HEK293 (cell line): Measurements from ENCODE around the gene POC1B.

Experiments
- CTCF ChIA-PET: fragments of 350-600 bp; formaldehyde crosslinking; extraction: SDS; loops from one replicate; lab custom pipeline; 2021; ENCODE audit warnings: antibody characterized with exemption; lab: Yijun Ruan, JAX
- POLR2A ChIA-PET: fragments of 300-600 bp; formaldehyde crosslinking; extraction: SDS; loops from one replicate; lab custom pipeline; 2020; ENCODE audit warnings: antibody characterized with exemption, inconsistent platforms; lab: Yijun Ruan, JAX
- H3K27ac ChIP-seq: fragments of 200-500 bp; sonication (Bioruptor generic); 2 replicates; pipeline ENCODE4 v1.5.1; 2014; ENCODE audit warnings: low read depth, low read length, control low read depth, inconsistent platforms; ENCODE audit errors: extremely low read depth
- H3K36me3 ChIP-seq, 2 experiments: fragments of 200-500 bp in 1 of 2; sonication (Bioruptor generic) in 1 of 2; 1 replicate in 1 of 2; 2 replicates in 1 of 2; pipeline ENCODE4 v1.5.1; 2014 to 2017; ENCODE audit warnings: inconsistent platforms in 2 of 2, low read length in 2 of 2; ENCODE audit not compliant: control insufficient read depth in 2 of 2, insufficient read depth in 1 of 2
- H3K4me1 ChIP-seq: fragments of 200-500 bp; sonication (Bioruptor generic); 2 replicates; pipeline ENCODE4 v1.5.1; 2014; ENCODE audit warnings: mild to moderate bottlenecking, low read length, inconsistent platforms; ENCODE audit not compliant: control insufficient read depth, insufficient read depth
- H3K4me3 ChIP-seq: 2 replicates; pipeline ENCODE4 v1.5.1; 2011; ENCODE audit warnings: low read depth, mild to moderate bottlenecking, control low read depth, low read length, moderate library complexity
- H3K9me3 ChIP-seq: fragments of 200-500 bp; sonication (Bioruptor generic); 2 replicates; pipeline ENCODE4 v1.5.1; 2014; ENCODE audit warnings: low read depth, low read length, inconsistent platforms; ENCODE audit not compliant: control insufficient read depth, insufficient read depth
- BCL11B ChIP-seq: fragments of 450-650 bp; formaldehyde crosslinking; IDR thresholded peaks from 2 replicates; pipeline ENCODE4 v1.5.1; 2016; ENCODE audit warnings: low read depth, missing biosample characterization, missing genetic modification characterization
- EGR2 ChIP-seq: fragments of 450-650 bp; formaldehyde crosslinking; IDR thresholded peaks from 2 replicates; pipeline ENCODE4 v1.5.1; 2016; ENCODE audit warnings: low read depth, missing biosample characterization, missing genetic modification characterization
- MEIS1 ChIP-seq: sonication (generic); formaldehyde crosslinking; IDR thresholded peaks from 2 replicates; pipeline ENCODE4 v1.8.1; 2022; ENCODE audit warnings: missing genetic modification reagents, mild to moderate bottlenecking, borderline replicate concordance
- RBAK ChIP-seq: fragments of 450-650 bp; formaldehyde crosslinking; IDR thresholded peaks from 2 replicates; pipeline ENCODE4 v1.5.1; 2016; ENCODE audit warnings: missing biosample characterization, missing genetic modification characterization
- REPIN1 ChIP-seq: fragments of 450-650 bp; formaldehyde crosslinking; IDR thresholded peaks from 2 replicates; pipeline ENCODE4 v1.5.1; 2017; ENCODE audit warnings: missing biosample characterization, missing genetic modification characterization, low read depth
- ZNF112 ChIP-seq: fragments of 450-650 bp; formaldehyde crosslinking; IDR thresholded peaks from 2 replicates; pipeline ENCODE4 v1.5.0; 2017; ENCODE audit warnings: missing biosample characterization, missing genetic modification characterization
- ZNF169 ChIP-seq: fragments of 450-650 bp; formaldehyde crosslinking; IDR thresholded peaks from 2 replicates; pipeline ENCODE4 v1.5.1; 2016; ENCODE audit warnings: missing biosample characterization, missing genetic modification characterization
- ZNF274 ChIP-seq, 2 experiments: fragments of 200-500 bp in 1 of 2; fragments of 450-650 bp in 1 of 2; sonication (Bioruptor generic) in 1 of 2; formaldehyde crosslinking in 1 of 2; IDR thresholded peaks; 2 replicates each; pipeline versions ENCODE4 v1.5.1 to v1.6.1; 2014 to 2016; ENCODE audit warnings: borderline replicate concordance in 1 of 2, inconsistent platforms in 1 of 2, low read length in 1 of 2, missing biosample characterization in 1 of 2, missing genetic modification characterization in 1 of 2
- ZNF280D ChIP-seq: fragments of 450-650 bp; formaldehyde crosslinking; IDR thresholded peaks from 2 replicates; pipeline ENCODE4 v1.5.1; 2016; ENCODE audit warnings: missing biosample characterization, missing genetic modification characterization
- ZNF335 ChIP-seq: fragments of 450-650 bp; formaldehyde crosslinking; conservative IDR thresholded peaks from 2 replicates; pipeline ENCODE4 v1.5.1; 2016; ENCODE audit warnings: missing biosample characterization, missing genetic modification characterization
- ZNF341 ChIP-seq: fragments of 450-650 bp; formaldehyde crosslinking; IDR thresholded peaks from 2 replicates; pipeline ENCODE4; 2016; ENCODE audit warnings: low read depth, missing biosample characterization, missing genetic modification characterization
- ZNF426 ChIP-seq: fragments of 450-650 bp; formaldehyde crosslinking; IDR thresholded peaks from 2 replicates; pipeline ENCODE4 v1.5.1; 2017; ENCODE audit warnings: missing biosample characterization, missing genetic modification characterization, mild to moderate bottlenecking, inconsistent platforms, moderate library complexity
- ZNF433 ChIP-seq: fragments of 450-650 bp; formaldehyde crosslinking; IDR thresholded peaks from 2 replicates; pipeline ENCODE4 v1.5.1; 2016; ENCODE audit warnings: missing biosample characterization, missing genetic modification characterization, low read depth
- ZNF514 ChIP-seq: fragments of 450-650 bp; formaldehyde crosslinking; IDR thresholded peaks from 2 replicates; pipeline ENCODE4 v1.5.1; 2016; ENCODE audit warnings: missing biosample characterization, missing genetic modification characterization
- ZNF544 ChIP-seq: fragments of 450-650 bp; formaldehyde crosslinking; IDR thresholded peaks from 2 replicates; pipeline ENCODE4 v1.5.0; 2017; ENCODE audit warnings: missing biosample characterization, missing genetic modification characterization
- ZNF561 ChIP-seq: fragments of 450-650 bp; IDR thresholded peaks from 2 replicates; pipeline ENCODE4 v1.5.1; 2018; ENCODE audit warnings: missing biosample characterization, missing genetic modification characterization, borderline replicate concordance
- ZNF629 ChIP-seq: fragments of 450-650 bp; formaldehyde crosslinking; IDR thresholded peaks from 2 replicates; pipeline ENCODE4 v1.5.1; 2017; ENCODE audit warnings: missing biosample characterization, missing genetic modification characterization
- ZNF658 ChIP-seq: fragments of 450-650 bp; formaldehyde crosslinking; IDR thresholded peaks from 2 replicates; pipeline ENCODE4; 2016; ENCODE audit warnings: missing biosample characterization, missing genetic modification characterization
- TF ChIP-seq, protein P1 (sequence below): fragments of 450-650 bp; formaldehyde crosslinking; IDR thresholded peaks from 2 replicates; pipeline ENCODE4 v1.5.1; 2016; ENCODE audit warnings: missing biosample characterization, missing genetic modification characterization
- TF ChIP-seq, protein P2 (sequence below): fragments of 450-650 bp; formaldehyde crosslinking; IDR thresholded peaks from 2 replicates; pipeline ENCODE4 v1.5.1; 2017; ENCODE audit warnings: missing biosample characterization, missing genetic modification characterization

POC1B gene

DNA sequence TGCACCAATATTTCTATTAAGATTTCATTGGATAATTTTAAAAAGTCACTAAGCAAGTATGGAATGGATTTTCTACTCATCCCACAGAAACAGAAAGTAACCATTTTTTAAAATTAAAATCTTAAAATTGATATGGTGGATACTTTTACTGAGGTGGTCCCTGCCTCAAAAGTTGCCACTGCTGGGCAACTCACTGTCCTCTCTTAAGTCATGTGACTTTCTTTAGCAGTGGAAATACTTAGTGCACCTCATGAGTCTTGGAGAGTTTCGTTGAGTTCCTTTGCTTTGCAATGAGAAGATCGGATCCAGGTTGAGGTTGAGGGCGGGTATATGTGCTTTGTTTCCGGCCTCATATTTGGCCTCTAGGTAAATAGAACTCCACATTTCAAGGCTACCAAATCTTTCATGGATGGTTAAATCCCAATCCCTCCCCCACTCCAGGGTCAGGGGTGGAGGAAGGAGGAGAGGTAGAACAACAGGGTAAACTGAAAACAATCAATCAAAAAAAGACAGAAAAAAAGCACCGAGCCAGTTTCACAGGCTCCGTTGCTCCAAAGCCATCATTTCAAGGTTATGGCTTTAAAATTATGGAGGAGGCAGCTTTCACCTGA, 134.0 kb downstream of the POC1B start:
- no peak overlapping the region for H3K4me3 ChIP-seq
- no peaks in the 10 kb centered on the region for H3K36me3 ChIP-seq
- ChIA-PET CTCF (no interaction called here), POLR2A (no interaction called here)
- H3K9me3 ChIP-seq = no peaks in the 10 kb centered on the region
- no peak overlapping the region for H3K27ac ChIP-seq
- H3K4me1 ChIP-seq = no peaks in the 10 kb centered on the region
- TF ChIP-seq ZNF280D (tag by site-specific recombination) (no peak), ZNF274 (IDR thresholded peaks at IDR 0.05; ENCODE audit: low read length) (no peak), ZNF274 (tag by site-specific recombination; IDR thresholded peaks at IDR 0.05; ENCODE audit: borderline replicate concordance) (no peak), BCL11B (tag by site-specific recombination) (no peak), ZNF514 (tag by site-specific recombination) (no peak), ZNF658 (no peak), ZNF335 (tag by site-specific recombination) (no peak), ZNF433 (no peak), REPIN1 (no peak), ZNF426 (tag by site-specific recombination) (no peak), ZNF169 (tag by site-specific recombination) (no peak), RBAK (no peak), ZNF341 (tag by site-specific recombination) (no peak), MEIS1 (CRISPR knock-in tag) (no peak), ZNF561 (tag by site-specific recombination) (no peak), ZNF544 (tag by site-specific recombination) (no peak), ZNF112 (no peak), ZNF629 (tag by site-specific recombination) (no peak), EGR2 (tag by site-specific recombination) (no peak)
- TF ChIP-seq, protein P1, sequence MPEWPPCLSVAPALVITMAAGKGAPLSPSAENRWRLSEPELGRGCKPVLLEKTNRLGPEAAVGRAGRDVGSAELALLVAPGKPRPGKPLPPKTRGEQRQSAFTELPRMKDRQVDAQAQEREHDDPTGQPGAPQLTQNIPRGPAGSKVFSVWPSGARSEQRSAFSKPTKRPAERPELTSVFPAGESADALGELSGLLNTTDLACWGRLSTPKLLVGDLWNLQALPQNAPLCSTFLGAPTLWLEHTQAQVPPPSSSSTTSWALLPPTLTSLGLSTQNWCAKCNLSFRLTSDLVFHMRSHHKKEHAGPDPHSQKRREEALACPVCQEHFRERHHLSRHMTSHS (tag by site-specific recombination) = no peak
- TF ChIP-seq, protein P2, sequence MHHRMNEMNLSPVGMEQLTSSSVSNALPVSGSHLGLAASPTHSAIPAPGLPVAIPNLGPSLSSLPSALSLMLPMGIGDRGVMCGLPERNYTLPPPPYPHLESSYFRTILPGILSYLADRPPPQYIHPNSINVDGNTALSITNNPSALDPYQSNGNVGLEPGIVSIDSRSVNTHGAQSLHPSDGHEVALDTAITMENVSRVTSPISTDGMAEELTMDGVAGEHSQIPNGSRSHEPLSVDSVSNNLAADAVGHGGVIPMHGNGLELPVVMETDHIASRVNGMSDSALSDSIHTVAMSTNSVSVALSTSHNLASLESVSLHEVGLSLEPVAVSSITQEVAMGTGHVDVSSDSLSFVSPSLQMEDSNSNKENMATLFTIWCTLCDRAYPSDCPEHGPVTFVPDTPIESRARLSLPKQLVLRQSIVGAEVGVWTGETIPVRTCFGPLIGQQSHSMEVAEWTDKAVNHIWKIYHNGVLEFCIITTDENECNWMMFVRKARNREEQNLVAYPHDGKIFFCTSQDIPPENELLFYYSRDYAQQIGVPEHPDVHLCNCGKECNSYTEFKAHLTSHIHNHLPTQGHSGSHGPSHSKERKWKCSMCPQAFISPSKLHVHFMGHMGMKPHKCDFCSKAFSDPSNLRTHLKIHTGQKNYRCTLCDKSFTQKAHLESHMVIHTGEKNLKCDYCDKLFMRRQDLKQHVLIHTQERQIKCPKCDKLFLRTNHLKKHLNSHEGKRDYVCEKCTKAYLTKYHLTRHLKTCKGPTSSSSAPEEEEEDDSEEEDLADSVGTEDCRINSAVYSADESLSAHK (tag by site-specific recombination) = no peak
